HG03280 (cell line): ENCODE measurements around the gene RPRM.
"Not testable (repeated sequence)": the region's sequence is repeated elsewhere in the genome, so short reads cannot be mapped to it uniquely, and the experiment has no call there.

Source experiments
- ATAC-seq: cut with Tn5 transposase; IDR thresholded peaks from one replicate; pipeline ENCODE4 v1.9.1; 2021; ENCODE audit warnings: mild to moderate bottlenecking, moderate library complexity; ENCODE audit not compliant: unreplicated experiment

RPRM gene

DNA sequence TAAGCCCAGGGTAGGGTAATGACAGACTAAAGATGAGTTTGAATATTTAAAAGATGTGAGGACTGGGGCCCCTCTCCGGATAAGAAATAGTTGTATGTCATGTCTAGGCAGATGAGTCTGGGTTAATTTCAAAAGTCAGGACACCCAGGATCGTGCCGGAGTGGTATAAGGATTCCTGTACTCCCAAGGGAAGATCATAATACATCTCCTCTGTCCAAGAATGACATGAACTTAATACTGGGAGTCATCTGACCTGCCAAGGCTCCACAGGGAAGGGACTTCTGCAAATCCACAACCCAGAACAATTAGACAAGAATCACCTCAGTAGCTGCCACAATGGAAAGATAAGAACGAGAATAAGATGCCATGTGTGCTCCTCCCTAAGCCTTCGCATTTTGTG is 17.1 kb downstream of the RPRM start:
- no peak for ATAC-seq

DNA sequence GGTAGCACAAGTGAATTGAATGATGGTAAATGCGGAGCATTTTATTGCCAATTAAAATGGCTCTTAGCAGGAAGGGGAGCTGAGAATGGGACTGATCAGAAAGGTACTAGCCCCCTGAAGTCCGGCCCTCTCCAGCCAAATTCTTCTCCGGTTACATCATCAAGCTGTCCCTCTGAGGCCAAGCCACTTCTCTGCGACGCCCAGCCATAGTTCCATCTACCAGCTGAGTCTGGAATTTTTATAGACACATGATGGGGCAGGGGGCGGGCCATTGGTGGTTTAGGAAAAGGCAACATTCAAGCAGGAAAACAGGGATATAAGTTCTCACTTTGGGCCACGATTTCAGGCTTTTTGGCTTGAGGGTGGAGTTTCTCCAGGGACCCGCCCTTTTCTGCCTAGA is 22.7 kb downstream of the RPRM start:
- ATAC-seq: no peak

DNA sequence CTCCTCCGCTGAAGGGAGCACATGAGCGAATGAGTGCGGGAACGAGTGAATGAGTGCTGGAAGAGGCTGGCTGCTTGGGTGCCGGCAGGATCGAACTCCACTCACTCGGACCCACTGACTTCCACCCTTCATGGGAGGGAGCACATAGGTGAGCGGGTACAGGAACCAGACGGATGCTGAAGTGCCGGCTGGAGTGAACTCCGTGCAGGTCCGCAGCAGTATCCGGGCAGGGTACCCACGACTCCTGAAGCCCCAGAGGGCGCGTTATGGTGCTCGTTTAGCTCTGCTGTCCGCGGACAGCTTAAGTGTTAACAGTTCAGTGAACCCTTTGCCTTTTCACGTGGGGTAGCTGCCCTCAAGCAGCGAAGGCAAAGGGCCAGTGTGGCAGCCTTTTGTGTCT is 23.2 kb downstream of the RPRM start:
- no peak for ATAC-seq

DNA sequence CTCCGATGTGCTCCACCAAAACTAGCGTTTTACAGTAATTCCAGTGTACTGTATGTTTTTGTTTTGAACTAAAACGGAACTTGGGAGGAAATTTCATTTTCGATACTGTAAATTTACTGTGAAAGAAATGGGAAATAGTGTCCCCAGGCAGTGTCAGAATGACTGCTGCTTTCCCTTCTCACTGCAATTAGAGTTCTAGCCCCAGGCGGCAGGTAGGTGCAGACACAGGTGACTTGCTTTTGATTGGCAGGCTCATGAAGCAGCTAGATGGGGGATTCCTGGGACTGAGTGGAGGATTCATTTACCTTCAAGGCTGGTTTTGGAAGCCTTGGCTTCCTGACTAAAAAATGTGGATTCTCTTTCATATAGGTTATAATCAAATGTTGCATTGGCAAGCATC is 27.0 kb downstream of the RPRM start:
- ATAC-seq: no peak

DNA sequence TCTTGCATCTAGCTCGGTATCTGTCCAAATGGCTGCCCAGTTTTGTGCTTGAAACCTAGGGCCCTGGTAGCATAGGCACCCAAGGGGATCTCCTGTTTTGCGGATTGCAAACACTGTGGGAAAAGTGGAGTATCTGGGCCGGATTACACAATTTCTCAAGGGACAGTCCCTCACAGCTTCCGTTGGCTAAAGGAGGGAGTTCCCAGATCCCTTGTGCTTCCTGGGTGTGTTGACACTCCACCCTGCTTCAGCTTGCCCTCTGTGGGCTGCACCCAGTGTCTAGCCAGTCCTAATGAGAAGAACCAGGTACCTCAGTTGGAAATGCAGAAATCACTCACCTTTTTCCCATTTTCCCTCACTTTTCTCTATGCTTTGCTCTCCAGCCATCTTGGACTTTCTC is 35.5 kb downstream of the RPRM start:
- no peak for ATAC-seq

DNA sequence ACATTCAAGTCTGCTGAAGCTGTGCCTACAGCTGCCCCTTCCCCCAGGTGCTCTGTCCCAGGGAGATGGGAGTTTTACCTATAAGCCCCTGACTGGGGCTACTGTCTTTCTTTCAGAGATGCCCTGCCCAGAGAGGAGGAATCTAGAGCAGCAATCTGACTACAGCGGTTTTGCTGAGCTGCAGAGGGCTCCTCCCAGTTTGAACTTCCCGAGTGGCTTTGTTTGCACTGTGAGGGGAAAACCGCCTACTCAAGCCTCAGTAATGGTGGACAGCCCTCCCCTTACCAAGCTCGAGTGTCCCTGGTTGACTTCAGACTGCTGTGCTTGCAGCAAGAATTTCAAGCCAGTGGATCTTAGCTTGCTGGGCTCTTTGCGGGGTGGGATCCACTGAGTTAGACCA is 35.9 kb downstream of the RPRM start:
- ATAC-seq: not testable (repeated sequence)

DNA sequence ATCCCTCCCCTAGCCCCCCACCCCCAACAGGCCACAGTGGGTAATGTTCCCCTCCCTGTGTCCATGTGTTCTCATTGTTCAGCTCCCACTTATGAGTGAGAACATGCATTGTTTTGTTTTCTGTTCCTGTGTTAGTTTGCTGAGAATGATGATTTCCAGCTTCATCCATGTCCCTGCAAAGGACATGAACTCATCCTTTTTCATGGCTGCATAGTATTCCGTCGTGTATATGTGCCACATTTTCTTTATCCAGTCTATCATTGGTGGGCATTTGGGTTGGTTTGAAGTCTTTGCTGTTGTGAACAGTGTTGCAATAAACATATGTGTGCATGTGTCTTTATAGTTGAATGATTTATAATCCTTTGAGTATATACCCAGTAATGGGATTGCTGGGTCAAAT is 38.5 kb downstream of the RPRM start:
- ATAC-seq: not testable (repeated sequence)

DNA sequence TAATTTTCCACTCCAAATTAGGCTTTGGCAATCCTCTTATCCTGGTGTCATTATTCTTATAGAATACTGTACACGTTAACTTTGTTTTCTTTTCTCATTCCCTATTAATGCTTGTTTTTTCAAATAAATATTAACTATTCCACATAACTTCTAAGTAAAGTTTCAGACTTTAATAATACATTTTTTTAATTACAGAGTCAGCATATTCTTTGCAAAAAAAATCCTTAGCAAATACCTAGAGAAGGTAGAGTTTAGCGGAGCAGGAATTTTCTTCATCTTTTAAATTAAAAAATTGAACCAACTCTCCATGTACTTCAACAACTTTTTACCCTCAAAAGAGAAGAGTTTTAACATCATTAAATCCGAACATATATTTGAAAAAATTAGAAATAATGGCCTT is 45.2 kb downstream of the RPRM start:
- ATAC-seq: no peak

DNA sequence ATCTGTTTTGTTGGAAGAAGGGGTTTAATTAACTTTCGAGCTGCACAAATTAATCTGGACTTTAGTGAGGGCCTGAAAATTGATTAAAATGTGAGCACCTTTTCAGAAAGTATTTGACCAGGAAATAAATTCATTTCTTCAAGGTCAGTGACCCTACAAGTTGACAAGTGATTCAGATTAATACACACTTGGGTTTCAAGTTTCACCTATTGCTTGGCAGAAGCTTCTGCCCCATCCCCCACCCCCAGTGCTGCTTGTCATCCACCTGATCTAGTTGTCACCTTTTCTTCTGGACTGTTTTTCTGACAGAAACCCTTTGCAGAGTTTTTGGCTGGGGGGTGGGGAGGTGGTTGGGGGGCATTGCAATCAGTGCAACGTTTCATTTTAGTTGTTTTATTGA is 46.2 kb downstream of the RPRM start:
- no peak for ATAC-seq

DNA sequence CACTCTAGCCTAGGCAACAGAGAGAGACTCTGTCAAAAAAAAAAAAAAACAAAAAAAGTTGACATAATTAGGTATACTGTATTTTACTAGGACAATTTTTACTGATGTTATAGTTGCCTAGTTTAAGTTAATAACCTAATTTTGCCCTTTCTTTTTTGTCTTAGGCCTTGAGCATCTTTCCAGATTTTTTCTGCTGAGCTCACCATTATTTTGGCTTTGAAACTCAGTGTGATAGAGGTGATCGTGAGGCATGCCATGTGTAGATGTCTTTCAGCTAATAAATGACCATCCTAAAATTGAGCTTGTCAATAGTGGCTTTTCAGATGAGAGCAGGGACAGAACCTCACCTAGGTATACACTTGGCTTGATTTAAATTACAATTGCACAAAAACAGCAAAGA is 47.4 kb downstream of the RPRM start:
- ATAC-seq: no peak
